Kidney epithelial cell (primary cell): ENCODE results near the gene PHF1. TPM values are rescaled to one million over a fixed set of nuclear protein-coding genes. Genes with fewer than 3 reads are reported as not detected.
"Not testable (repeated sequence)": the region's sequence is repeated elsewhere in the genome, so short reads cannot be mapped to it uniquely, and the experiment has no call there.

ENCODE experiments used
- DNase-seq: peaks from one replicate; pipeline ENCODE4 v3.0.0-alpha.2; 2010; ENCODE audit warnings: low read depth
- H3K27me3 ChIP-seq: 2 replicates; pipeline ENCODE4 v1.6.0; 2011; ENCODE audit warnings: low read length; ENCODE audit not compliant: control insufficient read depth, insufficient read depth
- H3K36me3 ChIP-seq: 2 replicates; pipeline ENCODE4 v1.5.1; 2011; ENCODE audit warnings: low read length; ENCODE audit not compliant: control insufficient read depth, insufficient read depth
- H3K4me3 ChIP-seq: 2 replicates; pipeline ENCODE4 v1.5.1; 2011; ENCODE audit warnings: low read depth, mild to moderate bottlenecking, control low read depth, low read length
- CTCF ChIP-seq: IDR thresholded peaks from 2 replicates; pipeline ENCODE4 v1.5.1; 2011; ENCODE audit warnings: mild to moderate bottlenecking, moderate library complexity, low read length, control low read depth, inconsistent platforms; ENCODE audit not compliant: insufficient read depth, poor library complexity, severe bottlenecking
- total RNA-seq: library from RNA; depleted of rRNA; stranded (reverse); fragments of >200 nt; gene quantifications from 2 replicates; pipeline ENCODE4 v1.2.3, GENCODE V29; 2015

The PHF1 gene
- total RNA-seq, 1 donor from 2014 or later = 27.9 TPM

DNA sequence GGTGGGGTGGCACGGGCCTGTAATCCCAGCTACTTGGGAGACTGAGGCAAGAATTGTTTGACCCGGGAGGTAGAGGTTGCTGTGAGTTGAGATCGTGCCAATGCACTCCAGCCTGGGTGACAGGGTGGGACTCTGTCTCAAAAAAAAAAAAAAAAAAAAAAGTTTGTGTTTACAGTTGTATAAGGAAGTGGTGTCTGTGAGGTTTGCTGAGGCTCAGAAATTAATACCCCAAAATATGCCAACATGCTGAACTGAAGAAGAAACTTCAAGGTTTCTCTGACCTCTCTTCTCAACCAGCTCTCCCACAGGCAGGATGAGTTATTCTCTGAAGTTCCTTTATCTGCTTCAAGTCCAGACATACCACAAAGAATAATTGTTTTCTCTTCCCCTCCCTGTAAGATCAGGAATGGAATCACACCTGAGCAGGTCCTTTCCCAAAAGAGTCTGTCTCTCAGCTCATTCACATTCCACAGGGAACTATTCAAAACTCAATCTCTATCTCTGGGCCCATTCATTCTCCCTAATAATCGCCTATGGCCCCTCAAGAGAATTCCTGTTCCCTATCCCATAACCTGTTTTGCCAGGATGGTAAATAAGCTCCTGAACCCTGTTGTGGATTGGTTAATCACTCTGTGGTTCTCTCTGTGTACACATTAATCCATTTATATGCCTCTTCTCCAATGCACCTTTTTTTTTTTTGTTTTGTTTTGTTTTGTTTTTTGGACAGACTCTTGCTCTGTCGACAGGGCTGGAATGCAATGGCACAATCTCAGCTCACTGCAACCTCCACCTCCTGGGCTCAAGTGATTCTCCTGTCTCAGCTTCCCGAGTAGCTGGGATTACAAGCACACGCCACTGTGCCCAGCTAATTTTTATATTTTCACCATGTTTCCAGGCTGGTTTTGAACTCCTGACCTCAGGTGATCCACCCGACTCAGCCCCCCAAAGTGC, 36.6 kb upstream of the PHF1 start:
- Histone ChIP-seq H3K4me3 (no peak overlapping the region), H3K36me3 (no peaks in the 10 kb centered on the region), H3K27me3 (no peaks in the 10 kb centered on the region)
- DNase-seq = no peak
- TF ChIP-seq CTCF = no peak

GRCh38 chr6:33375143-33375671, 35.6 kb upstream of the PHF1 start:
- no peak for TF ChIP-seq CTCF
- H3K36me3 ChIP-seq = no peaks in the 10 kb centered on the region
- H3K4me3 ChIP-seq = no peak overlapping the region
- peak; percentile 49 for DNase-seq
- no peaks in the 10 kb centered on the region for H3K27me3 ChIP-seq

GRCh38 chr6:33377171-33377570, 33.6 kb upstream of the PHF1 start:
- Histone ChIP-seq H3K36me3 (no peaks in the 10 kb centered on the region), H3K4me3 (no peak overlapping the region), H3K27me3 (no peaks in the 10 kb centered on the region)
- TF ChIP-seq CTCF = no peak
- DNase-seq = no peak

- H3K27me3 ChIP-seq, H3K4me3 ChIP-seq, DNase-seq: not testable (repeated sequence)
Measured at GRCh38 chr6:33379184-33379583, 31.6 kb upstream of the PHF1 start.

DNA sequence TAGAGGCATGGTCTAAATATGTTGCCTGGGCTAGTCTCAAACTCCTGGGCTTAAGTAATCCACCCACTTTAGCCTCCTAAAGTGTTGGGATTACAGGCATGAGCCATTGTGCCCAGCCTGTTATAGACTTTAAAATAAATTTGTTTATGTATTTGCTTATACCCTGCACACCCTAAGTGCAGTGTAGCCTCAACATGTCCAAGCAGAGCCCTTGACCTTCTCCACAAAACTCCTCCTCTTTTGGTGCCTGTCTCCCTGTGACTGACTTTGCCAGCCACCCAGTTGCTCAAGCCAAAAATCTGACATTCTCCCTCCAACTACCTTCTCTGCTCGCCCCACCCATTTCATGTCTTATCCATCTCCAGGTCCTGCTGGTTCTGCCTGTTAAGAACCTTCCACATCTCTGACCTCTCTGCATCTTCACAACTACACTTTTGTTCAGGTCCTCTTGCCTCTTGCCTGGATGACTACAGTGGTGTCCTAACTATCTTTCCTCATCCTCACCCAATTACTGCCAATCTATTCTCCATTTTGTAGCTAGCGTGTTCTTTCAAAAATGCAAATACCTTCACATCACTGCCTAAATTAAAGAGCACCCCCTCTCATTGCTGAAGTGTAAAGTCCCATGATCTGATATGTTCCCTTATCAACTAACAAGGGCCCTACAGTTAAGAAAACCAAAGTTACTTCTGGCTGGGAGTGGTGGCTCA, 30.4 kb upstream of the PHF1 start:
- no peaks in the 10 kb centered on the region for H3K27me3 ChIP-seq
- no peak overlapping the region for H3K4me3 ChIP-seq
- no peak for TF ChIP-seq CTCF
- no peak for DNase-seq
- H3K36me3 ChIP-seq = no peaks in the 10 kb centered on the region

More at GRCh38 chr6:33379184-33379583, 31.6 kb upstream of the PHF1 start:
- not testable (repeated sequence) for H3K36me3 ChIP-seq

GRCh38 chr6:33383427-33384185, 27.2 kb upstream of the PHF1 start:
- TF ChIP-seq CTCF = no peak
- Histone ChIP-seq H3K4me3 (no peak overlapping the region), H3K36me3 (no peaks in the 10 kb centered on the region), H3K27me3 (no peaks in the 10 kb centered on the region)
- no peak for DNase-seq
